HG02840 (cell line): ENCODE data around the gene FAM219A.

Experiments
- ATAC-seq: cut with Tn5 transposase; IDR thresholded peaks from one replicate; pipeline ENCODE4 v1.9.1; 2021; ENCODE audit warnings: mild to moderate bottlenecking, moderate library complexity, moderate number of reproducible peaks; ENCODE audit not compliant: unreplicated experiment, low FRiP score

Gene FAM219A, protein sequence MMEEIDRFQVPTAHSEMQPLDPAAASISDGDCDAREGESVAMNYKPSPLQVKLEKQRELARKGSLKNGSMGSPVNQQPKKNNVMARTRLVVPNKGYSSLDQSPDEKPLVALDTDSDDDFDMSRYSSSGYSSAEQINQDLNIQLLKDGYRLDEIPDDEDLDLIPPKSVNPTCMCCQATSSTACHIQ

DNA sequence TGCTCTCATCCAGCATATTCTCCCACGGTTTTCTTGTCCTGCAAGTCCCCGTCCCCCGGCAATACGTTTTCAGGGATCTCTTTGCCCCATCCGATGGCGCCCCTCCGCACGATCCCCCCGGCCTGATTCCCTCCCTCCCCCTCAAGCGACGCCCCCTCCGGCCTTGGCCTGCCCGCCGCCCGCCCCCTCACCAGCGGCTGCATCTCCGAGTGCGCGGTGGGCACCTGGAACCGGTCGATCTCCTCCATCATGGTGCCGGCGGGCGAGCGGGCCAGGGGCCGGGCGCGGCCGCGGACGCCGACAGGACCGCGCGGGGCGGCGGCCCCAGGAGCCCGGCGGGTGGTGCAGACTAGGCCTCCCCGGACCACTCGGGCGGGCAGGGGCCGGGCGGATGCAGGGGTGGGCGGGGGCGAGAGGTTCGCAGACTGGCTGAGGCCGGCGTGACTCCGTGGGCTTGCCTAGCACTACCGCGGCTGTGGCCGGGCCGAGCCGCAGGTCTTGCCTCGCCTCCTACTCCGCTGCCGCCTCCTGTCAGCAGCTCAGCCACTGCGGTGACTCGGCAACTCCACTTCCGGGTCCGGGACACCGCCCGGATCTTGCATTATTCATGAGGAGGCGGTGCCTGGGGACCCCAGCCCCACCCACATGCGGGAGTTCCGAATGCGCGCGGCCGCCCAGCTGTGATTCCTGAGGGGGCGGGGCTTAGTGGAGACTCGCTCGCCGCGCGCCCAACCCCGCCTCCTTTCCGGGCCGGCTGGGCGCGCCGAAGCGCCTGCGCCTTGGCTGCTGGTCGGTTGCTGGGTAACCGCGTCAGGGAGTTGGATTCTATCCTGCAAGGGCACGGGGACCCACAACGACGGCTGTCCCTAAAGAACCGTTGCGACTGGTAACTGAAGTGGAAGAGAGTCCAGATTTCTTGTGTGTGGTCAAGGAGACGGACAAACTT is at the start of gene FAM219A, which contains the start of gene DNAI1:
FAM219A (minus strand) TSS at position 558 of the 946 bp plus-strand sequence; CDS start at position 251, 307 bp downstream.
DNAI1 (plus strand) TSS at position 793 of the 946 bp plus-strand sequence. CDS start 201 bp downstream, outside the sequence.
- peak; percentile 98 for ATAC-seq

DNA sequence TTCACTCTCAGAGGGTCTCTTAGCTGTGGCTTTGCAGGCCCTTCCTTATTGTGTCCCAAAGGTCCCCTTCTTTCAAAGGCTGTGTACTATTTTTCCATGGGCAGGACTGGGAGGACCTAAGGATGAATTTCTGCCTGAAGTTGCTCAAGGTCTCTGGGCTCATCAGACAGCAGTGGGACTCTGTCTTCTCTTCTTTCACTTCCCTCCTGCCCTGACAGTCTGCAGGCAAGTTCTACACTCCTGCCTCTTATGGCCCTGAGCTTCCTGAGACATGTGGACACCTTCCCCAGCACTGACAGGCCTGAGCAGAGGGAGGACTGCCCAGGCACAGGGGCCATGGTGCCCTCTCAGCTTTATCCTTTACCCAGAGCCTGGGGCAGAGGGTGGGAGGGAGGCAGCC is 49.6 kb upstream of the FAM219A start:
- no peak for ATAC-seq

DNA sequence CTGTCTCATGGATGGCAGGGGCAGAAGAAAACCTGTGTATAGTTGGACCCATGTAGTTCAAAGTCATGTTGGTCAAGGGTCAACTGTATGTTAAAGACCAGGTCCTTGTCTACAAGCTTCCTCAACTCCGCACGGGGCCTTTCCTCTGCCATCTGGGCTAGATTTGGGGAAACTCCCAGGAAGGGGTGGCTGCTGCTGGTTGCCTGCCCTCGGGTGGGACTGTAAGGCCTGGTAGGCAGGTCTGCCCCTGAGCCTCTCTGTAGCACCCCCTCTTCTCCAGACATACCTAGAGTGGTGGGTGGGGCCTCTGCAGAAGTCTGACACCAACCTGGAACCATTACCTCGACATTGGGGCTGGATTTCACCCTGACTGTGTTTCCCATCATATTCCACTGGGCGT is 49.2 kb upstream of the FAM219A start:
- no peak for ATAC-seq

DNA sequence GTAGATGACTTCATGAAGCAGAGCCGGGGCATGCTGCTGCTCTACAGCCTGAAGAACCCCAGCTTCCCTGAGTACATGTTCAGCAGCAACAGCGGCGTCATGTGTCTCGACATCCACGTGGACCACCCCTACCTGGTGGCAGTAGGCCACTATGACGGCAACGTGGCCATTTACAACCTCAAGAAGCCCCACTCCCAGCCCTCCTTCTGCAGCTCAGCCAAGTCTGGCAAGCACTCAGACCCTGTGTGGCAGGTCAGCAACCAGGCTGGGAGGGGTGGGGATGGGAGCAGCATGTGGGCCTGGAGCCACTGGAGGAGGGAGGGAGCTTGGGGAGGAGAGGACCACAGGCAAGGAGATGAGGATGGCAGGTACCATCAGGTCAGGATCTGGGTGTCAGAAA is 48.3 kb upstream of the FAM219A start:
- no peak for ATAC-seq

DNA sequence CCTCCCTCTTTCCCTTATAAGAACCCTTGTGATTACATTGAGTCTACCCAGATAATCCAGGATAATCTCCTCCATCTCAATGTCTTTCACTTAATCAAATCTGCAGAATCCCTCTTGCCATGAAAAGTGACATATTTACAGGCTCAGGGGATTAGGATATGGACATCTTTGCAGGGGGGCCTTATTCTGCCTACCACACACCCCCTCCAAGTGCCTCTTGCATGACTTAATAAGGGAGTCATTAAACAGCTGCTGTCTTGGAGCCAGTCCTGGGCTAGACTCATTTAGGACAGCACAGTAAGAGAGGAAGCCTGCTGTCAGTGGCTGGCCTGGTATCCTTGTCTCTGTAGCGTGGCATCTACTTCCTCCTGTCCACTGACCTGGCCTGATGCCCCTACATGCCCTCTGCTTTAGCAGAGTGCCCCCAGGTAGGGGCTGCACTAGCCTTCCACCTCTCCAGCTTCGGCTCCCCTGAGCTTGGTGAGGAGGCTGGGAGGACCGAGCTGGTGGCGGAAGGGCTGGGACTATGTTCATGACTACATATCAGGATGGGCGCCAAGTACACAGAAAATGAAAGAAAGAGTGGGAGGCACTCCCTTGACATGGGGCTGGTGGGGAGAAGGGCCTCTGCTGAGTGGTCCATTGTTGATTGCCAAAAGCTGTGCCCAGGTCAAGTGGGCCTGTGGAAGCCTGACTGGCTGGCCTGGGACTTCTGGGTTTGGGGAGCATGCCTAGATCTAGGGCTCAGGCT is 47.2 kb upstream of the FAM219A start:
- no peak for ATAC-seq

DNA sequence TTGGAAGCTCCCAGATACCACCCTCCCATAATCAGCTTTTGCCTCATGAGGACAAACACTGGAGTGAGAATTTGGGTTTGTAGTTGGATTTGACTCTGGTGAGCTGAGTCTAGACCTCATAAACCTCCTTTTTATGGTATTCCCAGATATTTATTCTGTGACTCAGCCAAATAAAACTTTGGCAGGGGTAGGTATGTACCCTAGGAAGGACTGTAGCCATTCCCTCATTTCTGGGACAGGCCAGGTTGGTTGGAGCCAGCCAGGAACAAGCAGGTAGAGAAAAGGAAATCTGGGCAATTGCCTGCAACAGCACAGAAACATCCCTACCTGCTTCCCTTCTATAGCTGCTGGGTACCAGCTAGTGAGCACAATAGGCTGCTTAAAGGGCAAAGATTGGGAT is 45.0 kb upstream of the FAM219A start:
- no peak for ATAC-seq

DNA sequence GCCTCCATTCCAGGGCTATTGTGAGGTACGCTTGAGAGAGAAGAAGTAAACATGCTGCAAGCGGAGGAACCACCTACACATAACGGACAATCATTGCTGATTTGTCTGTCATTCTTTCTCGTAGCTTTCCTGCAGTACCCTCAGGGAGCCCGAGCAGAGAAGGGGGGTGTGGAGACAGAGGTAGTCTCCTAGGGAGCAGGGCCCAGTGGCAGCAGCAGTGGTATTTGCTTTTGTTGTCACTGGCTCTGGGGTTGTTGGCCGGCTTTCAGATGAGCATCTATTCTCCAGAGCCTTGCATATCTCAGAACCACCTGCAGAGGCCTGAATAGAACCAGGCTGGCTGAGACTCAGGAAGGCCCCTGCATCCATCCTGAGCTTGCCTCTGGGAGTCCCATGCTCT is 44.5 kb upstream of the FAM219A start:
- ATAC-seq = no peak

DNA sequence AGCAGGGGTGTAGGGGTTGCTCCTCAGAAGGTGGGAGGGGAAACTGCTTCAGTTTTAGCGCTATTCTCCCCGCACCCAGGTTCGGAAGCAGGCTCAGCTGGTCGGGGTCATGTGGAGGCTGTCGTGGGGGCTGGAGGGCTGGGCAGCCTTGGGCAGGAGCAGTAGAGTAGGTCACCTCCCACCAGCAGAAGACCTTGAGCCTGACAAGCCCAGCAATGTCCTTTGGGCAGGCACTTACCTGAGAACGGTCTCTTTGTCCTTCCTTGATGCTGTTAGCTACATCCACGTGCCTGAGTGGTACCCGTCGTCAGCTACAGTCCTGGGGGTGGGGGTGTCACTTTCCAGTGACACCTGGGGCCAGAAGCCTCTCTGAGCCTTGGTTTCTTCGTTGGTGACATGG is 44.1 kb upstream of the FAM219A start:
- no peak for ATAC-seq

DNA sequence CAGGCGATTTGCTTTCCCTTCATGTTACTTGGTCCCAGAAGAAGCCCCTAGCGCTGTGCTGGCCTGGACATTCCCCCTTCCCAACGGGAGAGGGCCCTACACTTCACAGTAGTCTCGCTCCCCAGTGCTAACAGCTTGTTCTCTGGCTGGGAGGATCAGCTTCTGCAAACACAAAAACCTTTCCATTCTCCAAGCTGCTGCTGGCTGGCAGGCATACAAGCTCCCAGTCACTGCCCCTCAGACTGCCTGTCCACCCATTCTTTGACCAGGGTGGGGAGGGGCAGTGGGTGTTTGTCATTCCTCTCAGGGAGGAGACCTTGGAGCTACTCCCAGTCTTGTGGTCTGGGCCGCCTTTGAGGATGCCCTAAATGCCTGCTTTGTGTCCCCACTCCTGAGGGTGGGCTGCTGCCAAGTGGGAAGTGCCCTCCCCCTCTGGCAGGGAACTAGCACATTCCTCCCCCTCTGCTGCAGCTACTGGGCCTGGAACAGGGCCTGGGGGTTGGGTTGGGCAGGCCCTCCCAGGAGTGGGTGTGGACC is 43.6 kb upstream of the FAM219A start:
- ATAC-seq = no peak

DNA sequence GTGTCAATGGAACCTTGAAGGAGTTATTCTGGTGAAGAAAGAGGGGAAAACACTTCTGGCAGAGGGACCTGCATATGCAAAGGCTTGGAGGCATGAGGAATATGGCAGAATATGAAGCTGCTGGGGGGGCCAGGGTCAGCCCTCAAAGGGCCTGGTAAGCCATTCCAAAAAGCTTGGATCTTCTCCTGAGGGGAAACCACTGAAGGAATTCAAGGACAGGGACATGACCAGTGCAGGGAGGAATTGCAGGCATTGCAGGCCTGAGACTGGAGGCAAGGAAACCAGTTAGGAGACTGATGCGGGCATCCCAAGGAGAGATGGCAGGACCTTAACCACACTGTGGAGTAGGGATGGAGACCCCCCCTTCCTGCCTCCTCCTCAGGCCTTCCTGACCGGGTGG is 43.0 kb upstream of the FAM219A start:
- no peak for ATAC-seq

DNA sequence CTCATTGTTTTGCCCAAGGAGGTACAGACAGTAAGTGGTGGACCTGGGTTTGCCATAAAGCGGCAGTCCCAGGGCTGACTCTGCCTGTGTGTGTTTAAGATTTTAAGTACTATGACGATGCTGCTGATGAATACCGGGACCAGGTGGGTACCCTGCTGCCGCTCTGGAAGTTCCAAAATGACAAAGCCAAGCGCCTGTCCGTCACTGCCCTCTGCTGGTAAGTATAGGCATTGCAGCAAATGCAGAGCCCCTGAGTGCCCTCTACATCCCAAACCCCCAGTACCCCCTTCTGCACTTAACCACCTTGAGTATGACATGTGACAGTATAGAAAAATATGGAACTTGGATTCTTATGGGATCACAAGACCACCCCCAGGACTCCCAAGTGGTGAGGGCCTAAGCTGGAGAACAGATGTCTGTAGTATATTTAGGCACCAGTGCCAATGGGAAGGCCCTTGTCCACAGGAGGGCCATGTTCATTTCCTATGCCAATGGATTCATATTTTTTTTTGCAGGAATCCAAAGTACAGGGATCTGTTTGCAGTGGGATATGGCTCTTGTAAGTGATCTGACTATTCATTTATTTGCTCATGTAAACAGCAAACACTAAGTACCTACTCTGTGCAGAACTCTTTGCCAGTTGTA is 42.4 kb upstream of the FAM219A start:
- ATAC-seq = no peak

DNA sequence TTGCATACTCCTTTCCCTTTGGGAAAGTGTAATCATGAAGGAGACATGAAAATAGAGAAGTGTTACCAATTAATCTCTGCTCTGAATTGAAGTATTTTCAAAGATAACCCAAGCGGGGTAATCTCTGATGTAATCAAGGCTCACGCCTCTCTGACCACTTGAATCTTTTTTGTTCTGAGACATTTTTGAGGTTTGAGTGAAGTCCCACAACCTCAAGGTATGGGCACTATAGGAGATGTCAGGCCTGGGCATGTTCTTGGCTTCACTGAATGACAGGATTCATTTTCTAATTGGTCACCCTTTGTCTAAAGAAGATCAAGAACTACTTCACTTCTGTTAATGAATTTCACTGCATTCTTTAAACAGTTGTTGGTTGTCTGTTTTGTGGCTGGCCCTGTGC is 40.7 kb upstream of the FAM219A start:
- no peak for ATAC-seq

DNA sequence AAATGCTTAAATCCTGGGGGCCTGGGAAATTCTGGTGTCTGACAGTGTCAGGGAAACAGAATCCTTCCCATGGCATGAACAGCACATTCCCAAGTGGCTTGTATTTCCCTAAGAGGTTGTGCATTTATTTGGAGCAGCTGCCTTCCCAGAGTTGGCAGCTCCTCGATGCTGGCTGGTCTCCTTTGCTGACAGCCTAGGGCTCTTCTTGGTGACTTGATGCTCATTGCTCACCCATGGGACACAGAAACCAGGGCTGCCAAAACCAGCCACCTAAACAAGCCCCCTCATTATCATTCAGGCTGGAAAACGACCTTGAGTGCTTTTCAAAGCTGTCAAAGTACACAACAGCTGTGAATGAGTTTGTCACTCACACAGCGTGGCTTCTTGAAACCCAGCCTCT is 40.2 kb upstream of the FAM219A start:
- no peak for ATAC-seq

DNA sequence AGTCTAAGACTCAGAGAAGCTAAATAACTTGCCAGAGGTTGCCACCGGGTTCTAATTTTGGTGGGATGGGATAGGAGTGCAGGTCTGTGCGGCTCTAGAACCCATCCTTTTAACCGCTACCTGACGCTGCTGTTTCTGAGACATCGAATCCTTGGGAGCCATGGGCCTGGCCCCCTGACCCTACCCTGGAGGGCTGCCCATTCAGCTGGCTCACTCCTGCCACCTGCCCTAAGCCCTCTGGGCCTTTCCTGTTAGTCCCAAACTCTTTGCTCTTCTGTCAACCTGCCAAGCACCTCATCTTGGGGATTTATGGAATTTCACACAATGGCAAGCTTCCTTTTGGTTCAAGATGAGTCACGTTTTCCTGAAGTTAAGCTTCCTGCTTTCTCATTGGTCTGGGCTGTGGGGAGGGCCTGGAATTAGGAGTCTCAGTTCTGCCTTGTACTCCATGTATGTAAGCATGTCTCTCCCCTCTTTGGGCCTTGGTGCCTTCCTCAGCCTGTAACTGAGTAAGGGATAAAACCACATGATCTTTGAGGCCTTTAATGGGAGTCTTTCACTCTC is 37.9 kb upstream of the FAM219A start:
- ATAC-seq = no peak

DNA sequence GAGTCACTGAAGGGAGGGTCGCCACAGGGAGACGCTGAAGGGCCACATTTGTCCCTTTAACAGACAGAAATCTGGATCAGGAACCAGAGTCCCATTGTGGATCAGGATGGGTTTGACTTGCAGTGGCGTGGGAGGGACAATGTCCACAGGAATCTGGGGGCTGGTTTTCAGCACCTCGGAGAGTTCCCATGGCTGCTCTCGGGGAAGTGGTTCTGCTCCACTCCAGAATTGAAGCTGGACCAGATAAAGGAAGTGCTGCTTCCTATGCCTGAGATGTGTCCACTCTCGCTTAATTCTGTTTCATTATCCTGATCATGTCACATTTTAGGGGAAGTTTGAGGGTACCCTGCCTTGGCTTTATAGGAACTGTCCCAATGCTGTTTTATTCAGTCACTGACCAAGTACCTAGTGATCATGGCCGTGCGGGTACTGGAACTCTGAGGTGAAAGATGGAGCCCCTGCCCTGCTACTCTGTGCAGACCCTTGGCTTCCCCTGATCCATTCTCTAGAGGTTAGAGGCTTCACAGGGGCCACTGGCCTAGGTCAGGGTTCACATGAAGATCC is 35.7 kb upstream of the FAM219A start:
- ATAC-seq = no peak

DNA sequence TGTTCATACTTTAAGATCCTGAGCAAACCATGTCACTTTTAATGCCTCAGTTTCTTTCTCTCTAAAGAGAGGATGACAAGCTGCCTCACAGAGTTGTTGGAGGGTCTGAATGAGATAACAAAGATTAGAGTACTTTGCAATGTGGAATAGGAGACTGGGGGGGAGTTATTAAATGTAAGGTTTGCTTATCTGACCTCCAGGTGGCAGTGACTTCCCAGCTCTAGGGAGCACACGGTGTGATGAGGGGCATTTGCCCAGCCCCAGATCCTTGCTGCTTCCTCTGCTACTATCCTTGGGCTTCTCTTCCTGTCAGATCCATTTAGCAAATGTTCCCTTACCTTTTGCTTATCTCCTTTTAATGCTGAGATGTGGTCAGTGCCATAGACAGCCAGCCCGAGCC is 33.7 kb upstream of the FAM219A start:
- ATAC-seq = no peak

DNA sequence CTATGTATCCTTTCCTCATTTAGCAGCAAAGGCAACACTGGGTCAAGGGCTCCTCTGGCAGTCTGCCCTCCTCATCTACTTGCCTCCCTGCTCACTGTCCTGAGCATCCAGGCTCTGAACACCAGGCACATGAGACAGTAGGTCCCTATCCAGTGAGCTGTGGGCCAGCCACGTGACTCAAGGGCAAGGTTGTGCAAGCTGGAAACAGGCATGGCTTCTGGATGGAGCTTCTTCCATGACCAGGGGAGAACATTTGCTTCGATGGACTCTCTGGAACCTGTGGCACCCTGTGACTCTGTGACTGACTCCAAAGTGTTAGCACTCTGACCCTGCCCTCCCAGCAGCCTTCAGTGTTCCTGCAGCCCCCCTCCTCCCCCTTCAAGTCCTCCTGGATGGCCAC is 33.2 kb upstream of the FAM219A start:
- ATAC-seq = no peak

DNA sequence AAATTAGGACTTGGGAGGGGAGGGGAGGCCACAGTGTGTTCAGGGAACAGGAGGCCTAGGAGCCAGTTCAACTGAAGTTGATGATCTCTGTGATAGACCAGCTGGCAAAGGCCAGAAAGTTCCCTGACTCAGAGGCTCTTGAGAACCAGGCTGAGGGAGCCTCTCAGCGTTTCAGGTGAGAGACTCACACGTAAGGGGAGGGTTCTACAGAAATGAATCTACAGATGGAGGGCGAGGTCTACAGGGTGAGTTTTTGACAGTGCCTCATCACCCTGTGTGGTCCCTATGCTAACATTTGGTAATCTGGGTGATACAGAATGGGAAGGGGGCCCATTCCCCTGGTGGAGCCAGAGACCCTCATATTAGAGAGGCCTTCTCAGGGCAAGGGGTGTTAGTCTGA is 32.4 kb upstream of the FAM219A start:
- no peak for ATAC-seq

DNA sequence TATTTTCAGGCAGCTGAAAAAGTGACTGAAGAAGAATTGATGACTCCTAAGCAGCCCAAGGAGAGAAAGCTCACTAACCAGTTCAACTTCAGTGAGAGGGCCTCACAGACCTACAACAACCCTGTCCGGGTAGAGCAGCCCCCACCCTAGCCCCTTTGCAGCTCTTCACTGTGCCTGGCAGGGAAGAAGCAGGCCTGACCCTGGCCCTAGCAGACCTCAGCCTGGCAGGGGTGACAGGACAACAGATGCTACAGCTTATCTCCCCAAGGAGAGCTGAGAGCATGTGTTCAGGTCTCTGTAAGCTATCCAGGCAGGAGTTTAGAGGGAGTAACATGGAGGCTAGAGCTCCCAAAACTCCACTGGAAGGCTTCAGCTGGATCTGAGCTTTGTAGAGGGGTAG is 32.0 kb upstream of the FAM219A start:
- ATAC-seq = no peak

DNA sequence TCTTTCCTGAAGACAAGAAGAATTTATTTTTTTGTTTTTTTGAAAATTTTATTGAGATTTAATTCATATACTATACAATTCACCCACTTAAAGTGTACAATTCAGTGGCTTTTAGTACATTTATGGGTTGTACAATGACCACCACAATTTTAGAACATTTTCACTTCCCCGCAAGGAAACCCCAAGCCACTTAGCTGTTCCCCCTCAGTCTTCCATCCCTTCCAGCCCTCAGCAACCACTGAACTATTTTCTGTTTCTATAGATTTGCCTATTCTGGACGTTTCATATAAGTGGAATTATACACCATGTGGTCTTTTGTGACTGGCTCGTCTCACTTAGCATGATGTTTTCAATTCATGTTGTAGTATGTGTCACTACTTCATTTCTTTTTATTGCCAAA is 28.2 kb upstream of the FAM219A start:
- ATAC-seq = no peak
